Activated CD4-positive, alpha-beta memory T cell treated with anti-CD3 and anti-CD28 coated beads, Interleukin-2, amount 10 ng/mL, durations not matched to agents 7 days and 5 days (primary cell): ENCODE measurements around the gene ARHGAP26. TPM values are rescaled to one million over a fixed set of nuclear protein-coding genes. Genes with fewer than 3 reads are reported as not detected.

ENCODE experiments used
- CTCF ChIA-PET: fragments of 350-600 bp; sonication (Branson Sonifier 250); formaldehyde crosslinking; loops from one replicate; lab custom pipeline; 2021; ENCODE audit warnings: antibody characterized with exemption, inconsistent platforms; lab: Charles Lee
- POLR2A ChIA-PET: fragments of 350-600 bp; sonication (Branson Sonifier 250); formaldehyde crosslinking; loops from one replicate; lab custom pipeline; 2021; ENCODE audit warnings: antibody characterized with exemption; lab: Charles Lee
- DNase-seq: peaks from one replicate; pipeline ENCODE4 v3.0.0-alpha.2; 2020
- H3K27ac Mint-ChIP-seq: one replicate; pipeline ENCODE4 v1.8.0; 2021; ENCODE audit warnings: mild to moderate bottlenecking, mixed read lengths
- H3K27me3 Mint-ChIP-seq: one replicate; pipeline ENCODE4 v1.8.0; 2021; ENCODE audit warnings: mixed read lengths
- H3K36me3 Mint-ChIP-seq: one replicate; pipeline ENCODE4 v1.8.0; 2021; ENCODE audit warnings: low read depth, mixed read lengths
- H3K4me1 Mint-ChIP-seq: one replicate; pipeline ENCODE4 v1.8.0; 2021; ENCODE audit warnings: mixed read lengths
- H3K4me3 Mint-ChIP-seq: one replicate; pipeline ENCODE4 v1.8.0; 2021; ENCODE audit warnings: mild to moderate bottlenecking, mixed read lengths
- H3K9me3 Mint-ChIP-seq: one replicate; pipeline ENCODE4 v1.8.0; 2021; ENCODE audit warnings: mixed read lengths
- total RNA-seq, 2 experiments: library from RNA; stranded (reverse); gene quantifications; one replicate each; pipeline ENCODE4 v1.2.3, GENCODE V29; 2021

Gene ARHGAP26
- total RNA-seq, 2 experiments from 2014 or later = 14.8 to 17.1 TPM

GRCh38 chr5:143119881-143120341, 349.7 kb downstream of the ARHGAP26 start:
- CTCF ChIA-PET = no interaction called here
- H3K27ac Mint-ChIP-seq = no peak overlapping the region

GRCh38 chr5:143120460-143121134, 350.4 kb downstream of the ARHGAP26 start:
- H3K27ac Mint-ChIP-seq = no peak overlapping the region

More at GRCh38 chr5:143119881-143120341, 349.7 kb downstream of the ARHGAP26 start:
- Mint-ChIP-seq H3K4me1 (peaks cover 30% of the 10 kb centered on the region), H3K36me3 (peaks cover 11% of the 10 kb centered on the region), H3K4me3 (no peak overlapping the region), H3K27me3 (no peaks in the 10 kb centered on the region), H3K9me3 (no peaks in the 10 kb centered on the region)
- POLR2A ChIA-PET = no interaction called here
- DNase-seq = no peak

GRCh38 chr5:143121135-143121475, 350.9 kb downstream of the ARHGAP26 start:
- ChIA-PET CTCF (no interaction called here), POLR2A (no interaction called here)
- no peaks in the 10 kb centered on the region for H3K9me3 Mint-ChIP-seq
- H3K4me3 Mint-ChIP-seq = no peak overlapping the region
- no peak overlapping the region for H3K27ac Mint-ChIP-seq
- H3K4me1 Mint-ChIP-seq = peaks cover 30% of the 10 kb centered on the region
- peaks cover 11% of the 10 kb centered on the region for H3K36me3 Mint-ChIP-seq
- no peaks in the 10 kb centered on the region for H3K27me3 Mint-ChIP-seq
- peak; percentile 38 for DNase-seq

More at GRCh38 chr5:143120460-143121134, 350.4 kb downstream of the ARHGAP26 start:
- POLR2A ChIA-PET = no interaction called here
- no peaks in the 10 kb centered on the region for H3K27me3 Mint-ChIP-seq
- peaks cover 30% of the 10 kb centered on the region for H3K4me1 Mint-ChIP-seq
- no peak overlapping the region for H3K4me3 Mint-ChIP-seq
- CTCF ChIA-PET = no interaction called here
- no peaks in the 10 kb centered on the region for H3K9me3 Mint-ChIP-seq
- H3K36me3 Mint-ChIP-seq = peaks cover 11% of the 10 kb centered on the region
- DNase-seq = no peak

GRCh38 chr5:143124593-143124992, 354.4 kb downstream of the ARHGAP26 start:
- no peak overlapping the region for H3K4me3 Mint-ChIP-seq
- peaks cover 11% of the 10 kb centered on the region for H3K36me3 Mint-ChIP-seq
- H3K27ac Mint-ChIP-seq = no peak overlapping the region
- peaks cover 22% of the 10 kb centered on the region for H3K4me1 Mint-ChIP-seq
- H3K27me3 Mint-ChIP-seq = no peaks in the 10 kb centered on the region
- DNase-seq = no peak
- CTCF ChIA-PET = no interaction called here
- H3K9me3 Mint-ChIP-seq = no peaks in the 10 kb centered on the region
- POLR2A ChIA-PET = no interaction called here

GRCh38 chr5:143126174-143127019, 356.2 kb downstream of the ARHGAP26 start:
- CTCF ChIA-PET = interaction anchor here (1.6 kb wide), 1 partner anchor 11 kb away, joined by 4 read pairs; no protein-coding TSS in a partner anchor
- Mint-ChIP-seq H3K36me3 (peaks cover 7% of the 10 kb centered on the region), H3K27ac (no peak overlapping the region)

GRCh38 chr5:143128412-143129071, 358.4 kb downstream of the ARHGAP26 start:
- no peaks in the 10 kb centered on the region for H3K36me3 Mint-ChIP-seq
- H3K9me3 Mint-ChIP-seq = no peaks in the 10 kb centered on the region
- H3K4me3 Mint-ChIP-seq = no peak overlapping the region
- ChIA-PET POLR2A (no interaction called here), CTCF (interaction anchor here (0.5 kb wide), 1 partner anchor 31 kb away, joined by 3 read pairs; no protein-coding TSS in a partner anchor)
- H3K27ac Mint-ChIP-seq = no peak overlapping the region
- no peaks in the 10 kb centered on the region for H3K27me3 Mint-ChIP-seq
- no peak for DNase-seq
- peaks cover 3% of the 10 kb centered on the region for H3K4me1 Mint-ChIP-seq

More at GRCh38 chr5:143126174-143127019, 356.2 kb downstream of the ARHGAP26 start:
- DNase-seq = no peak
- Mint-ChIP-seq H3K4me3 (no peak overlapping the region), H3K27me3 (no peaks in the 10 kb centered on the region), H3K9me3 (no peaks in the 10 kb centered on the region), H3K4me1 (peaks cover 7% of the 10 kb centered on the region)
- POLR2A ChIA-PET = no interaction called here

GRCh38 chr5:143129203-143129602, 359.0 kb downstream of the ARHGAP26 start:
- H3K4me1 Mint-ChIP-seq = peaks cover 3% of the 10 kb centered on the region
- no peaks in the 10 kb centered on the region for H3K27me3 Mint-ChIP-seq
- H3K9me3 Mint-ChIP-seq = no peaks in the 10 kb centered on the region
- ChIA-PET POLR2A (no interaction called here), CTCF (interaction anchor here (0.5 to 0.7 kb wide), 2 partner anchors 30 to 275 kb away, joined by 3 read pairs; no protein-coding TSS in a partner anchor)
- DNase-seq = no peak
- H3K4me3 Mint-ChIP-seq = no peak overlapping the region
- H3K36me3 Mint-ChIP-seq = no peaks in the 10 kb centered on the region
- H3K27ac Mint-ChIP-seq = no peak overlapping the region

- H3K27me3 Mint-ChIP-seq = no peaks in the 10 kb centered on the region
- ChIA-PET POLR2A (no interaction called here), CTCF (interaction anchor here (0.7 kb wide), 1 partner anchor 274 kb away, joined by 3 read pairs; no protein-coding TSS in a partner anchor)
- no peaks in the 10 kb centered on the region for H3K9me3 Mint-ChIP-seq
- H3K4me1 Mint-ChIP-seq = no peaks in the 10 kb centered on the region
- H3K4me3 Mint-ChIP-seq = no peak overlapping the region
- no peak for DNase-seq
- no peak overlapping the region for H3K27ac Mint-ChIP-seq
- H3K36me3 Mint-ChIP-seq = no peaks in the 10 kb centered on the region
Observed at GRCh38 chr5:143129910-143130612, 359.9 kb downstream of the ARHGAP26 start.

- CTCF ChIA-PET = no interaction called here
Observed at GRCh38 chr5:143130613-143131305, 360.6 kb downstream of the ARHGAP26 start.

GRCh38 chr5:143131972-143132371, 361.8 kb downstream of the ARHGAP26 start:
- ChIA-PET POLR2A (no interaction called here), CTCF (interaction anchor here (1.2 kb wide), 1 partner anchor 14 kb away, joined by 3 read pairs; no protein-coding TSS in a partner anchor)
- H3K27ac Mint-ChIP-seq = no peak overlapping the region

More at GRCh38 chr5:143130613-143131305, 360.6 kb downstream of the ARHGAP26 start:
- H3K27ac Mint-ChIP-seq = no peak overlapping the region
- DNase-seq = no peak
- H3K4me3 Mint-ChIP-seq = no peak overlapping the region
- POLR2A ChIA-PET = interaction anchor here (0.8 kb wide), 1 partner anchor 100 kb away, joined by 3 read pairs; no protein-coding TSS in a partner anchor
- no peaks in the 10 kb centered on the region for H3K27me3 Mint-ChIP-seq
- no peaks in the 10 kb centered on the region for H3K9me3 Mint-ChIP-seq
- H3K4me1 Mint-ChIP-seq = no peaks in the 10 kb centered on the region
- H3K36me3 Mint-ChIP-seq = no peaks in the 10 kb centered on the region

GRCh38 chr5:143132739-143133138, 362.6 kb downstream of the ARHGAP26 start:
- Mint-ChIP-seq H3K27me3 (no peaks in the 10 kb centered on the region), H3K9me3 (no peaks in the 10 kb centered on the region), H3K4me1 (peaks cover under 1% of the 10 kb centered on the region), H3K36me3 (no peaks in the 10 kb centered on the region), H3K4me3 (no peak overlapping the region), H3K27ac (no peak overlapping the region)
- POLR2A ChIA-PET = no interaction called here
- no peak for DNase-seq
- CTCF ChIA-PET = interaction anchor here (1.2 kb wide), 1 partner anchor 419 kb away, joined by 3 read pairs; no protein-coding TSS in a partner anchor

More at GRCh38 chr5:143131972-143132371, 361.8 kb downstream of the ARHGAP26 start:
- no peak for DNase-seq
- no peaks in the 10 kb centered on the region for H3K4me1 Mint-ChIP-seq
- no peaks in the 10 kb centered on the region for H3K36me3 Mint-ChIP-seq
- no peaks in the 10 kb centered on the region for H3K9me3 Mint-ChIP-seq
- H3K4me3 Mint-ChIP-seq = no peak overlapping the region
- no peaks in the 10 kb centered on the region for H3K27me3 Mint-ChIP-seq
